ENCODE results near the gene RNF14. TPM values are rescaled to one million over a fixed set of nuclear protein-coding genes. Genes with fewer than 3 reads are reported as not detected.

The RNF14 gene
- total RNA-seq, 1 experiment from 2014 or later: 20.5 TPM

DNA sequence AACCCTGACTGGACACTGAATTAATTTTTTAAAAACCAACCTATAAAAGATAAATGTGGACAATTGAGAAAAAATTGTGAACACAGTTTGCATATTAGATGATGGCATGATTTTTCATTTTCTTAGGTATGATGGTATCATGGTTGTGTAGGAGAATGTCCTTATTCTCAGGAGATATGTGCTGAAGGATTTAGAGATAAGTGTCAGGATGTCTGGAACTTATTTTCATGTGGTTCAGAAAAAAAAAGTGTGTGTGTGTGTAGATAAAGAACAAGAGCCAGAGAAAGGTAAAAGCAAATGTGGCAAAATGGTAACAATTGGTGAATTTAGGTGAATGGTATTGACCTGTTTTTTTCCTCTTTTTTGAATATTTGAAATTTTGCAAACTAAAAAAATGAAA is 39.9 kb downstream of the RNF14 start (continued):
- TF ChIP-seq ZNF317 (CRISPR knock-in tag; IDR thresholded peaks at IDR 0.05; ENCODE audit: borderline replicate concordance, low read depth) (no peak), ZBTB21 (CRISPR knock-in tag; IDR thresholded peaks at IDR 0.05; ENCODE audit: borderline replicate concordance) (no peak), MYBL2 (CRISPR knock-in tag; IDR thresholded peaks at IDR 0.05) (no peak), RORB (CRISPR knock-in tag; IDR thresholded peaks at IDR 0.05) (no peak), ZNF219 (CRISPR knock-in tag; IDR thresholded peaks at IDR 0.05; ENCODE audit: borderline replicate concordance) (no peak), ZNF423 (CRISPR knock-in tag; IDR thresholded peaks at IDR 0.05) (no peak), NR1H2 (CRISPR knock-in tag; IDR thresholded peaks at IDR 0.05) (no peak)
- TF ChIP-seq, protein P1, sequence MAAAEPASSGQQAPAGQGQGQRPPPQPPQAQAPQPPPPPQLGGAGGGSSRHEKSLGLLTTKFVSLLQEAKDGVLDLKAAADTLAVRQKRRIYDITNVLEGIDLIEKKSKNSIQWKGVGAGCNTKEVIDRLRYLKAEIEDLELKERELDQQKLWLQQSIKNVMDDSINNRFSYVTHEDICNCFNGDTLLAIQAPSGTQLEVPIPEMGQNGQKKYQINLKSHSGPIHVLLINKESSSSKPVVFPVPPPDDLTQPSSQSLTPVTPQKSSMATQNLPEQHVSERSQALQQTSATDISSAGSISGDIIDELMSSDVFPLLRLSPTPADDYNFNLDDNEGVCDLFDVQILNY (CRISPR knock-in tag; IDR thresholded peaks at IDR 0.05): no peak

- Mint-ChIP-seq H3K36me3 (peaks cover 44% of the 10 kb centered on the region), H3K4me1 (peaks cover 8% of the 10 kb centered on the region), H3K4me3 (no peak overlapping the region), H3K27me3 (ENCODE audit: low read depth) (no peaks in the 10 kb centered on the region), H3K9me3 (no peaks in the 10 kb centered on the region), H3K27ac (no peak overlapping the region)
- ChIA-PET POLR2A (no interaction called here), CTCF (interaction anchor here (1.7 kb wide), 1 partner anchor 41 kb away, joined by 6 read pairs; the partner anchor contains the start of gene RNF14)
- TF ChIP-seq RELA (CRISPR knock-in tag; IDR thresholded peaks at IDR 0.05; ENCODE audit: borderline replicate concordance): no peak
- TF ChIP-seq, protein P2, sequence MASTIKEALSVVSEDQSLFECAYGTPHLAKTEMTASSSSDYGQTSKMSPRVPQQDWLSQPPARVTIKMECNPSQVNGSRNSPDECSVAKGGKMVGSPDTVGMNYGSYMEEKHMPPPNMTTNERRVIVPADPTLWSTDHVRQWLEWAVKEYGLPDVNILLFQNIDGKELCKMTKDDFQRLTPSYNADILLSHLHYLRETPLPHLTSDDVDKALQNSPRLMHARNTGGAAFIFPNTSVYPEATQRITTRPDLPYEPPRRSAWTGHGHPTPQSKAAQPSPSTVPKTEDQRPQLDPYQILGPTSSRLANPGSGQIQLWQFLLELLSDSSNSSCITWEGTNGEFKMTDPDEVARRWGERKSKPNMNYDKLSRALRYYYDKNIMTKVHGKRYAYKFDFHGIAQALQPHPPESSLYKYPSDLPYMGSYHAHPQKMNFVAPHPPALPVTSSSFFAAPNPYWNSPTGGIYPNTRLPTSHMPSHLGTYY (CRISPR knock-in tag; IDR thresholded peaks at IDR 0.05): no peak
- no peak for TF ChIP-seq ZNF317 (CRISPR knock-in tag; IDR thresholded peaks at IDR 0.05; ENCODE audit: borderline replicate concordance, low read depth)
- TF ChIP-seq TCF7 (CRISPR knock-in tag; IDR thresholded peaks at IDR 0.05; ENCODE audit: low read depth): no peak
- no peak for TF ChIP-seq IRF2 (CRISPR knock-in tag; IDR thresholded peaks at IDR 0.05; ENCODE audit: borderline replicate concordance, low read depth)
- TF ChIP-seq NR1H2 (CRISPR knock-in tag; IDR thresholded peaks at IDR 0.05): no peak
- no peak for TF ChIP-seq RORB (CRISPR knock-in tag; IDR thresholded peaks at IDR 0.05)
- TF ChIP-seq MYBL2 (CRISPR knock-in tag; IDR thresholded peaks at IDR 0.05): no peak
- TF ChIP-seq OVOL2 (CRISPR knock-in tag; IDR thresholded peaks at IDR 0.05; ENCODE audit: borderline replicate concordance): no peak
- TF ChIP-seq NFE2L1 (CRISPR knock-in tag; IDR thresholded peaks at IDR 0.05): no peak
- no peak for TF ChIP-seq ZNF219 (CRISPR knock-in tag; IDR thresholded peaks at IDR 0.05; ENCODE audit: borderline replicate concordance)
- no peak for TF ChIP-seq ZNF232 (CRISPR knock-in tag; IDR thresholded peaks at IDR 0.05)
- no peak for TF ChIP-seq ARID4B (CRISPR knock-in tag; IDR thresholded peaks at IDR 0.05; ENCODE audit: borderline replicate concordance)
- TF ChIP-seq, protein P3, sequence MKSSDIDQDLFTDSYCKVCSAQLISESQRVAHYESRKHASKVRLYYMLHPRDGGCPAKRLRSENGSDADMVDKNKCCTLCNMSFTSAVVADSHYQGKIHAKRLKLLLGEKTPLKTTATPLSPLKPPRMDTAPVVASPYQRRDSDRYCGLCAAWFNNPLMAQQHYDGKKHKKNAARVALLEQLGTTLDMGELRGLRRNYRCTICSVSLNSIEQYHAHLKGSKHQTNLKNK (CRISPR knock-in tag; IDR thresholded peaks at IDR 0.05): no peak
- TF ChIP-seq FOXP4 (CRISPR knock-in tag; IDR thresholded peaks at IDR 0.05): no peak
- no peak for TF ChIP-seq FOXJ3 (CRISPR knock-in tag; IDR thresholded peaks at IDR 0.05; ENCODE audit: borderline replicate concordance)
- no peak for TF ChIP-seq ZBTB21 (CRISPR knock-in tag; IDR thresholded peaks at IDR 0.05; ENCODE audit: borderline replicate concordance)
- no peak for TF ChIP-seq STAT6 (CRISPR knock-in tag; conservative IDR thresholded peaks at IDR 0.05; ENCODE audit: low read depth)
- TF ChIP-seq, protein P4, sequence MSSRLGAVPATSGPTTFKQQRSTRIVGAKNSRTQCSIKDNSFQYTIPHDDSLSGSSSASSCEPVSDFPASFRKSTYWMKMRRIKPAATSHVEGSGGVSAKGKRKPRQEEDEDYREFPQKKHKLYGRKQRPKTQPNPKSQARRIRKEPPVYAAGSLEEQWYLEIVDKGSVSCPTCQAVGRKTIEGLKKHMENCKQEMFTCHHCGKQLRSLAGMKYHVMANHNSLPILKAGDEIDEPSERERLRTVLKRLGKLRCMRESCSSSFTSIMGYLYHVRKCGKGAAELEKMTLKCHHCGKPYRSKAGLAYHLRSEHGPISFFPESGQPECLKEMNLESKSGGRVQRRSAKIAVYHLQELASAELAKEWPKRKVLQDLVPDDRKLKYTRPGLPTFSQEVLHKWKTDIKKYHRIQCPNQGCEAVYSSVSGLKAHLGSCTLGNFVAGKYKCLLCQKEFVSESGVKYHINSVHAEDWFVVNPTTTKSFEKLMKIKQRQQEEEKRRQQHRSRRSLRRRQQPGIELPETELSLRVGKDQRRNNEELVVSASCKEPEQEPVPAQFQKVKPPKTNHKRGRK (CRISPR knock-in tag; IDR thresholded peaks at IDR 0.05; ENCODE audit: borderline replicate concordance): no peak
- DNase-seq (ENCODE audit: low spot score) (no peak), ATAC-seq (no peak)
These were observed 41.0 kb downstream of the RNF14 start for GRCh38 chr5:142009886-142010285.
